ENCODE measurements around the gene CDK19. TPM values are rescaled to one million over a fixed set of nuclear protein-coding genes. Genes with fewer than 3 reads are reported as not detected.

The CDK19 gene
- total and polyA plus RNA-seq, 3 donors from 2014 or later: 30.7 to 50.0 (median 31.5) TPM

- WGBS, 2 donors: 82 to 93% methylated on average over 5 of the region's 5 CpGs
- intact Hi-C loops (cut with DNase I; ENCODE audit: low total_unique reads): no loop called here
- DNase-seq: no peak
Measured at GRCh38 chr6:110614586-110614985, 200.7 kb downstream of the CDK19 start.

DNA sequence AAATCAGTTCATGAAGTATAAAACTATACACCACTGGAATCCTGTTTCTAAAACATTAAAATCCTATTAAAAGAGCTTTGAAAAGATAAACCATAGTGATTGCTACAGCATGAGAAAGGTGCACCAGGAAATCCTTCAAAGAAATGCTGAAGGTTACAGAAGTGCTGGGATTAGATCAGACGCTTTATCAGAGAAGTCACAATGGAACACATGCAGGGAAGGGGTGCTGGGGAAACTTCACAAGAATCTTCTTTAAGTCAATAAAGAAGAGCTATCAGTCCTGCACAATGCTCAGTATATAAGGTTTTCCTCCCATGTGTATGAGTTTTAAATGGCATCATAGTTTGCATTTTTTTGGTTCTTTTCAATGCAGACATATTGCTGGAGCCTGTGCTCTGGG, 201.2 kb downstream of the CDK19 start:
- no peaks in the 10 kb centered on the region for H3K36me3 ChIP-seq (ENCODE audit: low read depth, missing control alignments)
- no peaks in the 10 kb centered on the region for H3K27me3 ChIP-seq
- 89 to 100% methylated on average over 1 of the region's 1 CpG for WGBS, 2 donors
- intact Hi-C loops (cut with DNase I; ENCODE audit: low total_unique reads): no loop called here
- TF ChIP-seq POLR2A (IDR thresholded peaks at IDR 0.05) (no peak), CTCF (IDR thresholded peaks at IDR 0.05) (no peak)
- peaks cover under 1% of the 10 kb centered on the region for H3K4me1 ChIP-seq
- no peak overlapping the region for H3K27ac ChIP-seq
- no peak for DNase-seq
- no peak overlapping the region for H3K4me3 ChIP-seq
- H3K9me3 ChIP-seq: no peaks in the 10 kb centered on the region

More at GRCh38 chr6:110614586-110614985, 200.7 kb downstream of the CDK19 start:
- Histone ChIP-seq H3K9me3 (no peaks in the 10 kb centered on the region), H3K27ac (no peak overlapping the region), H3K27me3 (no peaks in the 10 kb centered on the region), H3K4me1 (peaks cover 3% of the 10 kb centered on the region), H3K4me3 (no peak overlapping the region), H3K36me3 (ENCODE audit: low read depth, missing control alignments) (no peaks in the 10 kb centered on the region)
- TF ChIP-seq CTCF (IDR thresholded peaks at IDR 0.05) (no peak), POLR2A (IDR thresholded peaks at IDR 0.05) (no peak)

GRCh38 chr6:110613356-110613755, 201.9 kb downstream of the CDK19 start:
- Histone ChIP-seq H3K27me3 (no peaks in the 10 kb centered on the region), H3K36me3 (ENCODE audit: low read depth, missing control alignments) (no peaks in the 10 kb centered on the region), H3K27ac (no peak overlapping the region), H3K9me3 (no peaks in the 10 kb centered on the region), H3K4me1 (no peaks in the 10 kb centered on the region), H3K4me3 (no peak overlapping the region)
- TF ChIP-seq POLR2A (IDR thresholded peaks at IDR 0.05): no peak
- no peak for TF ChIP-seq CTCF (IDR thresholded peaks at IDR 0.05)
- DNase-seq: no peak
- intact Hi-C loops (cut with DNase I; ENCODE audit: low total_unique reads): no loop called here
- 89 to 90% methylated on average over 6 of the region's 6 CpGs for WGBS, 2 donors

- no peaks in the 10 kb centered on the region for H3K27me3 ChIP-seq
- no peak overlapping the region for H3K4me3 ChIP-seq
- no peak for DNase-seq
- H3K36me3 ChIP-seq (ENCODE audit: low read depth, missing control alignments): no peaks in the 10 kb centered on the region
- H3K27ac ChIP-seq: no peak overlapping the region
- intact Hi-C loops (cut with DNase I; ENCODE audit: low total_unique reads): no loop called here
- WGBS, 2 donors: 83 to 94% methylated on average over 1 of the region's 1 CpG
- no peak for TF ChIP-seq CTCF (IDR thresholded peaks at IDR 0.05)
- no peak for TF ChIP-seq POLR2A (IDR thresholded peaks at IDR 0.05)
- no peaks in the 10 kb centered on the region for H3K9me3 ChIP-seq
- no peaks in the 10 kb centered on the region for H3K4me1 ChIP-seq
Measured at GRCh38 chr6:110612298-110612697, 203.0 kb downstream of the CDK19 start.

- no peak for DNase-seq
- Histone ChIP-seq H3K4me1 (no peaks in the 10 kb centered on the region), H3K36me3 (ENCODE audit: low read depth, missing control alignments) (no peaks in the 10 kb centered on the region), H3K4me3 (no peak overlapping the region), H3K9me3 (no peaks in the 10 kb centered on the region), H3K27ac (no peak overlapping the region), H3K27me3 (no peaks in the 10 kb centered on the region)
- no peak for TF ChIP-seq POLR2A (IDR thresholded peaks at IDR 0.05)
- no peak for TF ChIP-seq CTCF (IDR thresholded peaks at IDR 0.05)
- WGBS, 2 donors: 45 to 56% methylated on average over 2 of the region's 2 CpGs
- intact Hi-C loops (cut with DNase I; ENCODE audit: low total_unique reads): no loop called here
Measured at GRCh38 chr6:110609101-110609500, 206.2 kb downstream of the CDK19 start.

All from testis (tissue), 3 donors.